GM12864 (cell line): ENCODE results near the gene CHML.

Experiments used
- DNase-seq: peaks from one replicate; pipeline ENCODE4 v3.0.0-alpha.2; 2011; ENCODE audit warnings: low read depth
- H3K4me3 ChIP-seq: 2 replicates; pipeline ENCODE4 v1.5.1; 2011; ENCODE audit warnings: mild to moderate bottlenecking, low read depth, low read length, control low read depth
- CTCF ChIP-seq: IDR thresholded peaks from 2 replicates; pipeline ENCODE4 v1.5.1; 2011; ENCODE audit warnings: low read depth, mild to moderate bottlenecking, moderate library complexity, low read length, control low read depth, inconsistent platforms; ENCODE audit errors: missing control alignments

CHML gene

GRCh38 chr1:241632987-241633386 lies 7.2 kb downstream of the CHML start:
- no peak overlapping the region for H3K4me3 ChIP-seq
- no peak for DNase-seq
- no peak for TF ChIP-seq CTCF

GRCh38 chr1:241631674-241632073 lies 8.5 kb downstream of the CHML start:
- H3K4me3 ChIP-seq: no peak overlapping the region
- no peak for TF ChIP-seq CTCF
- DNase-seq: no peak

DNA sequence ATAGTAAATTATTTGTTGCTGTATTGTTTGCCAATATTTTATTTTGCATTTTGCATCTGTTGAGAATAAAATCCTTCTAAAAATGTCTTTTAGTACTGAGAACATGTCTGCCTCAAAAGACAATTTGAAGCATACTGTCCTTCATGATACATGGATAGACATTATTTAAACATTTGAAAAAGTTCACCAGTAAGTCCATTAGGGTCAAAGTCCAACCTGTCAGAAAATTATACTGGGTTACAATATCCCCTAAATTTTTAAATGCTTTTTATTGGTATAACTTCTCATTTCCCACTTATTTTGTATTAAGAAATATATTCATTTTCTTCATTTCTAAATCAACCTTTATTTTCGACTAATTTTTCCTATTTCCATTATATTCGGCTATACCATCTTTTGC lies 9.3 kb downstream of the CHML start:
- DNase-seq: no peak
- no peak overlapping the region for H3K4me3 ChIP-seq
- TF ChIP-seq CTCF: no peak

DNA sequence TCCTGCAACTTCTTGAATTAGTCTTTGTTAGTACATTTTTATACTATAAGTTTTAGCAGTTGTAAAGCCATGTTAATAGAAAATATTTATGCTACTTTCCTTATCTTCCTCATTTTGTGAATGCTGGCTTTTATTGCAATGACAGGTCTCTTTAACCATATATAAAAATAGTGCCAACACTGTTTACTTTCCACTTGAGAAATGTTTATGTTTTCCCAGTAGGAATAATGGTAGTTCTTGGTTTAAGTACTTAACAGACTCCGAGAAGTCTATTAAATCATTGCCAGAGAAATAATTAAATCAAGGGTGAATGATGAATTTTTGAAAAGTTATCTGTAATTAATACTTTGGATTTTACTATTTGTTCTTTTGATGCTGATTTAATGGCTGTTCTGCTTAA lies 9.7 kb downstream of the CHML start:
- TF ChIP-seq CTCF: no peak
- no peak for DNase-seq
- H3K4me3 ChIP-seq: no peak overlapping the region

DNA sequence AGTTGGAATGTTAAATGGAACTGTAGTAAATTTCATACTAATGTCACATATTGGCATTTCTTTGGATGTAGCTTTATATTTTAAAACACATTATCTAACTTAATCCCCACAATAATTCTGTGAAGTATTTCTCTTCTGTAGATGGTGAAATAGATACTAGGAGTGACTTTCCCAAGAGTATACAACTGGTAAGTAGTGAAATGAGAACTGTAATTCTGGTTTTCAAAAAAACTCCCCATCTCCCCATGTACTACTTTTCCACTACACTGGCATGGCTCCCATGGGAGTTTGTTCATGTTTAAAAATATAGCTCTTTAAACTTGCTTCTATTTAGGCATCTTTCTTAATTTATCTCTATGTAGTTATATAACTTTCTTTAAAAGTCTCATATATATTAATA lies 10.2 kb downstream of the CHML start:
- no peak for TF ChIP-seq CTCF
- DNase-seq: no peak

GRCh38 chr1:241627453-241628259 lies 12.5 kb downstream of the CHML start:
- H3K4me3 ChIP-seq: no peak overlapping the region
- DNase-seq: no peak
- TF ChIP-seq CTCF: peak; percentile 52

More for the DNA sequence above, 10.2 kb downstream of the CHML start:
- no peak overlapping the region for H3K4me3 ChIP-seq

DNA sequence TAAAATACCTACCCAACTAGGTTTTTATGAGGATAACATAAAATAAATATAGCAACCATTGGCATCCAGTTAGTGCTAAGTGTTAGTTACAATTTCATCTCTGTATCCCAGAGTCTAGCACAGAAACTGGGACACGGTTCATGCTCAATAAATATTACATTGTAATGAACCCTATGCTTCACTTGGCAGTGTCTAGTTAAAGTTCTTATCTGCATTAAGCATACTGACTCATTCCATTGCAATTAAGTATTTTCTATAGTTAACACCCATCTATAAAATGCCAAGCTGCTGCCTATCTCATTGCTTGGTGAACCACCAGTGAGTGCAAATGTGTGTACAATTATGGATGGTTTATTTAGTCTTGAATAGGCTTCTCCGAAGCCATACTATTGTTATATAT lies 15.2 kb downstream of the CHML start:
- no peak for DNase-seq
- H3K4me3 ChIP-seq: no peak overlapping the region
- no peak for TF ChIP-seq CTCF
